ENCODE data around the gene NFIB.

Gene NFIB

DNA sequence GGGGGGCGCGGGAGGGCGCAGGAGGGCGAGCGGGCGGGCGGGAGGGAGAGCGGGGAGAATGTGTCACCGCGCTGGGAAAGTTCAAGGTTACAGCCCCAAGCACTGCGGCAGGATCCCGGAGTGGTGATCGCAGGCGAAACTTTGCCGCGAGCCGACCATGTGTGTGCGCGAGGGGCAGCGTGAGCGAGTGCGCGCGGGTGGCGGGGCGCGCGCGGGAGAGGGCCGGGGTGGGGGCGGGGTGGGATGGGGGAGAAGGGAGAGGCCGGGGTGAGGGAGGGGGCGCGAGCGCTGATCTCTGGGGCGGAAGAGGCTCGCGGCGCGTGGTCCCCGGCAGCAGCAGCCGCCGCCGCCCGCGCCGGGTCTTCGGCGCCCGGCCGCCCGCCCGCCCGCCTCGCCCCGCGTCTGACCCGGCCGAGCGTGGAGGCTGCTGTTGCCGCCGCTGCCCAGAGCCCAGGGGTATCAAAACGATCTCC, at the start of gene NFIB:
Gene NFIB, minus strand, starts transcription at position 191 of the 473 bp plus-strand sequence. CDS start 630 bp downstream, outside the sequence.
- no peak for DNase-seq (ENCODE audit: low read depth)

DNA sequence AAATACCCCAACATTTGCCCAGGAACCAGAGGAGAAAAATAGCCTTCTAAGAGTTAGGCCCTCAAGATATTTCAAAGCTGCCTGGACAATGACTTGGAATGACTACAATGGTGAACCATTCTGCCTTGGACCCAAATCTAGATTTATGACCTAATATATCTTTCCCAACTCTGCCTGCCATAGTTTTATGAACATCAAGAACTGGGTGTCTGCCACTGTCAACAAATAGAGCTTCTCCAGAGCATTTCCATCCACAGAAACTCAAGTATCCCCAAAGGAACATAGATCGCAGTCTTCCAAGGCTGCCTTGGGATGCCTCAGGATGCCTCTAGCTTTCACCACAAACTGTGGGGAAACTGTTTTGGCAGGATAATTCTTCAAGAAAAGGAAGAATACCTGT, 48.2 kb upstream of the NFIB start:
- no peak for DNase-seq (ENCODE audit: low read depth)

DNA sequence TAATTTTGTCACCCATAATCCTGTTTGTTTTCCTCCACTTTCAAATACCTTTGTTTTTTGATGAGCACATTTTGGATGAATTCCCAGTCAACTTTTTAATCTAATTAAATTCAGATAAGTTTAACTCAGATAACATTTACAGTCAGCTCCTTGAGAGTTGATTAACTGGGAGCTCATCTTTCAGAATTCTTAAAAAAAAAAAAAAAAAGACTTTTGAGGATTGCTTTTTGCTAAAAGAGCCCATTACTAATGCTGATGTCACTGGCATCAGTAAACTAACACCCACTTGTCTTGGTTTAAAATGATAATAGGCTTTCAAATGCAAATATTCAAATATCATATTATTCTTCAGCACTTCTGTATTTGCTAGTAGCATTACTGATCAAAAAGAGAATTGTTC, 47.1 kb upstream of the NFIB start:
- no peak for DNase-seq (ENCODE audit: low read depth)

DNA sequence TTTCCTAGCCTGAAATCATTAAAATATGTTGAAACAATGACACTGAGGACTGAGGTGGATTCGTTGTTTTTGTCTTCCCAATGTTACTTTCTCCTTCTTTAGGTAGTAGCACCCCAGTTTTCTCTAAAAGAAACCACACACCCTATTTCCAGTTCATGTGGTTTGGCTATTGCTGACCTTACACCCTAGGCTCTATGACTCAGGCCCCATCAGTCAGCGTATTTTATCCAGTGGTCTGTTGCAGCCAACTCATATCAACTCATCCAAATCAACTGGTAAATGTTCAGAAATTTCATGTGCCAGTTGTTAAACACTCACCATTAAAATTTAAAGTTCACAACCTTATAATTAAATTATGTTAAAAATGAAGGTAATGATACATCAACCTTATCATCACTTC, 44.6 kb upstream of the NFIB start:
- DNase-seq (ENCODE audit: low read depth), result no peak

DNA sequence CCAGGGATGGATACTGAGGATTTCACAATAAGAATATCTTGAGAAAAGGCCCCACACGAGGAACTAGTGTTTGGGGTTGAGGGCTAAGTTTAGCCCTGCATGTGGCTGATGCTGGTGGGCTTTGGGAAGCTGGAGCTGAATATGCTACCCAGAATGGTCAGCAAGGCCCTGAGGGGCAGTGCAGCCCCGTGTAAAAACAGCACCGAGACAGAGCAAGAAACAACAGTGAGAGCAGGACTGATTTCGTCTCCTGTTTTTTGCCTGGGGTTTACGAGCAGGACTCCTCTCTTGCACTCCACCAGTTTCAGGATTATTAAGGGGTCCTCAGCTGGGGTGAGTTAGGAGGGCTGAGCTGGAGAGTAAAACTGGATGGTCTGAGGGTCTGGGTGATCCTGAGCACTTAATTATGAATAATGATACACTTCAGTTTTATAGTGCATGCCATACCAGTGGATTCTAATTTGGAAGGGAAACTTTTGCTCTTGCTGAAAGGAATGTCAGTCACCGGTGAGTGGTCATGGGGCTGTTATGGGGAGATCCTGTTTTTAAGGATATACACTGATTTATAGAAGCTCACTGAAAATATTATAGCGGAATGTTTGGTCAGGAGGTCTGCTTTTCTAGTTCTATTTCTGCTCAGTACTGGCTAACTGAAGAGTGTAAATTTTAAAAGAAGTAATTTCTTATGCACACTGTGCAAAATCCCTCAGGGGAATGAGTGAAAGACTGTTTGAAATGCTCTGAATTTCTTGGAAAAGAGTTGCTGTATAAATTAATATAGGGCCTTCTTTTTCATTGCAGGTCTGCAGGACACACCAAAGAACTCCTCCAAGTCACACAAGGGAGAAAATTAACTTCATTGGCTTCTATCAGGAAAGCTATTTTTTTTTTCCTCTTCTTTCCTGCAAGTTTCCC, 42.7 kb upstream of the NFIB start:
- DNase-seq (ENCODE audit: low read depth), result no peak

DNA sequence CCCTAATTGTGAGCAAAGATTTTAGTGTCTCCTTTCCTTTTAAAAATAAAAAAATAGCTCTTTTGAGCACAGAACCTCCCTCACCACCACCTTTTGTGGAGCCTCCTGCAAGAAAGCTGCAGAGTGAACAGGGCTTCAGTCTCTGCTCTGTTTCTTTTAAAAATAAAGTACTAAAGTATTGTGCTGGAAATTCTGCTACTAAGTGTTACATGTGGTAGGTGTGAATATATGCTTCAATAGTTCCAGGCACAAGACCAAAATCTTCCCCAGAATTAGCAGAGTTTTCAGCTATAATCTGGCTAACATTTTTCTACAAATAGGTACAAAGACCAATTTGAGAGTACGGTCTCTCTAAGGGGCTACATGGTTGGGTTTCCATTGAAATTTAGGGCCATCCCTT, 40.3 kb upstream of the NFIB start:
- DNase-seq (ENCODE audit: low read depth), result no peak

DNA sequence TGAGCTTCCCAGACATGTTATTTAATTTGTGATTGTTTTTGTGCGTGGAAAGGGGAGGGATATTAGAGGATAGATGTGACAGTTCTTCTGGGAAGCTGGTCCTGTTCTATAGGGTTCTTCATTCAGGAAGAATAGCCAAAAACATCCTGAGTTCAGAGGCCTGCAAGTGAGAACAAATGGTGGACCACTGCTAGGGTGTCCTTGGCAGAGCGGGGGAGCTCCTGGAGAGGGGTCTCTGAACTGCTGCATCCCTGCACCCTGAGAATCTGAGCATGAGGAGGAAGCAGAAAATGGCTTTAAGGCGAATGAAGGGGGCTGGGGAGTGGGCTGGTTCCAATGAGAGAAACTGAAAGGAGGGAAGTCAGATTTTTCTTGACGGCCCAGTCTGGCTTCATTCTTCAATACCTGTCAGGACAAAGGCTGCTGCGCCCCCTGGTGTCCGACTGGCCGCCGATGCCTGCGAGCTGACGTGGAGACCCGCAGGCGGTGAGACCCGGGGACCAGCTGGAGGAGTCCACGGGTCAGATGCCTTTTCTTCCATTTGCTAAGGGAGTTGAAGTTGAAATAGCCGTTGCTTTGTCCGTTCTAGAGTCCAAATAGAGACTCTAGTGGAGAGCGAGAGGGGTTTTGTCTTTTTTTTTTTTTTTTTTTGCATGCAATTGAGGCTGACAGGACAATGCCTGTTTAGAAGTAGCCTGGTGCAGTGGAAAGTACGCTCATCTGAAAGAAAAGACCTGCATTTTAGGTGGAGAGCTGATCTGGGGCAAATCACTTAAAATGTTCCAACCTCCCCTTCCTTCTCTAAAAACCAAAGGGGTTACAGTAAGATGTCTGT, 39.5 kb upstream of the NFIB start:
- peak; percentile 36 for DNase-seq (ENCODE audit: low read depth)

DNA sequence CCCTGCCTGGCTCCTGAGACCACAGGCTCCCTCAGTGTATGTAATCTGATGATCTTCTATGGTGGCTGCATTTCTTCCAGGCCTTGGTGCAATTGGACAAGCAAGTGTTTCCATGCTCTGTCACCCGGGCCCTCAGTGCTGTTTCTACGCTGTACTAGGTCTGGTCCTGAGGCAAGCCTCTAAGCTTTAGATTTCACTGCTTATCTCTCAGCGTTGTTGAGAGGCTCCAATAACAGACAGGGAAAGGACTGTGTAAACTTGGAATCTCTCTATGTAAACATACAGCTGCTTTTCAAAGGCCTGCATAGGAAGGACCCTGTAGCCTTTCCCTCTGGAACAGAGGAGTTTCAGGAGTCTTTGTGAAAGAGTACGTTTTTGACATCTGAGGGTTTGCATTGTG, 38.6 kb upstream of the NFIB start:
- no peak for DNase-seq (ENCODE audit: low read depth)

DNA sequence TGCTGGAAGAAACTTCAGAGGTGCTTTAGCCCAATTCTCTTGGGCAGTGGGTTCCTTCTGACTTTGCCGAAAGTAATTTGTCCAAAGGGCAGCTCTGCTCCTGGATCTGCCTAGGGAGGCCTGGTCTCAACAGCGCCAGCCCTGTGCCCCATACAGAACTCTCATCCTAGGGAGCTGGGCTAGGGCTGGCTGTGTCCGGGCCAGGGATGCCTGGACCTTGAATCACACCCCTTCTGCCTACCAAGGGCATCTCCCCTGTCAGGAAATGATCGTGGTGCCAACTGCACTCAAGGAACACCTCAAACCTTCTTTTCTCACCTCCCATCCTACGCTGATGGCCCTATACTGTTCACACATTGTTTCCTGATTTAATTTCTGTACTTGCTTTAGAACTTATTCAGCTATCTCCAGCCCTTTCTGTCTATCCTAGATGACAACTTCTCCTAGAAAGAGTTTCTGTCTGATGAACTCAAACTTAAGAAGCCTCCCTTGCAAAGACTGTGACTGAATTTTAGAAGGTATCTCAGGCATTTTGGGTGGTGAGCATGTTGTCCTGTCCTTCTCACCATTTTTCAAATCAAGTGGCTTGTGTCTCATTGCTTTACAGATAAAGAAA, 37.4 kb upstream of the NFIB start:
- DNase-seq (ENCODE audit: low read depth), result no peak

DNA sequence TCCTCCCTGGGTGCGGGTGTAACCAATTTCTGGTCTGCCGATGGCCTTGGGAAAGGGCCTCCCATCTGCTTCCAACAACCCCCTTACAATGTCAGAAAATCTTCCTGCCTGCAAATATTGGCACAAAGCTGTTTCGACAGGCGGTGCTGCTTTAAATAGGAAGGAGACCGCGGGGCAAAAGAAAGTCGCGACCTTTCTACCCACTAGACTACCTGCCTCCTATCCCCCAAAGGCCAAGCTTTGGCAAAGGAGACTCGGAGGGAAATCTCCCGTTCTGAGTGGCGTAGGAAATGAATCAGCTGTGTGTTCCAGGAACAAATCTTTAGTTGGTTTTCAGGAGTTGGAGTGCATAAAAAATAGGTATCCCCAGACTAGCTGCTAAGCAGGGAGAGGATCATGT, 36.8 kb upstream of the NFIB start:
- no peak for DNase-seq (ENCODE audit: low read depth)

DNA sequence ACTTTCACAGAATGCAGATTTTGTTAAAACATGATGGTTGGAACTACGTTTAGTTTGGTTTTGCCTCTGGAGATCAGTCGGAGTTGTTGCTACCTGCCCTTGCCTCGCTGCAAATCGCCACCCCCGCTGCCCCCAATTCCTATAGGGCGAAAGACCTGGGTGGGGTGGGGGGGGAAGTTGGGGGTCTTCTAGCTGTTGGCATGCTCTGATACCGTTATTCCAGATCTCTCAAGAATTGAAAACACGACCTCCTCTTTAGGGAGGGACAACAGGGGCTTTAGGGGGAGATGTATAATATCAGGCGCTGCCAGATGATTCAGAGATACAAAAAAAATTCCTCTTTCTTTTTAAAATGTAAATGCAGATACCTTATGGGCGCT, 36.4 kb upstream of the NFIB start:
- DNase-seq (ENCODE audit: low read depth), result no peak

DNA sequence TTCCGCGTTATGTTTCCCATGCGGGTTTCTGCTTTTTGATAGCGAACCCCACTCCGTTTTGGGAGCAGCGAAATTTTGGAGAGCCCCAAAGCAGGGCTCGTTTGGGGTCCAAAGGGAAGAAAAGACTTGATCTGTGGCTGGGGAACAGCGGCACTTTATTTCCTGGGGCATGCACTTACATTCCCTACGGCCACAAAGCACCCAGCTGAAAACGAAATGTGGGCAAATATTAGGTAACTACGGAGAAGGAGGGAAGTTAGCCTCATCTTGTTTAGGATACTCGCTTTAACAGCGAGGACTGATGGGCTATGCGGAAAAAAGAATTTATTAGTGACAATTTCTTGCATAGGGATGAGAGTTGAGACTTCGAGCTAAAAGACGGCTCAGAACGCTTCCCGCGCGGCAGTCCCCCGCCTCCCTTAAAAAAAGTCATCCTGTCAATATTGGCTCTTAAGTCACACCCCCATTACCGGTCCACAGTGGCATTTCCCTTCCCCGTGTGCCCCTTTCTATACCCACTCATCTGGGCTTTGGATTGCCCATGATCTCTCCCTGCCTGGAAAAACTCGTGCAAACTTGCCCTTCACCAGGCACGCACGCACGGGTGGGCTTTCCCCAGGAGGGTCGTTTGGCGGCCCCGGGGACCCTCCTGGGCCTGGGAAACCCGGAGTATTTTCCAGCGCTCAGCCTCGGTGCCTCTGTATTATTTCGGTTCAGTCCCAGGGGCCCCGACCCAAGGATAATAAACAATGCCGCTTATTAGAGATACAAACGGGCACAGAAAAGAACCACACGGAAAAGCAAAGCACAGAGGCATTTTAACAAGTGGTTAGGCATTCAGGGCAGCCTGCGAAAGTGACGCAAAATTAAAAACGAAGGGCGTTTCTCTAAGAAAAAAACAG, 35.8 kb upstream of the NFIB start:
- DNase-seq (ENCODE audit: low read depth), result no peak

DNA sequence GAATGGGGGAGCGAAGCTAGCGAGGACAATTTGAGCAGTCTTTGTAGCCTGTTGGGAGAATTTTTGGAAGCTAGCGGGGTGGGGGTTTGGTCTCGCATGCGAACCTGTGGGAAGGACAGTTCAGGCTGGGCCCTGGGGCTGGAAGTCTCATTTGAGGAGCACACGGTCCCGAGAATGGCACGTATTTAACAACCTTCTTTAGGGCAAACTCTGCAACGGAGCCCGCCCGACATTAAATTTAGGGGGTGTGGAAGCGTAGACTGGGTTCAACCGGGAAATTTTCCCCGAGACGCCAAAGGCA, 35.2 kb upstream of the NFIB start:
- no peak for DNase-seq (ENCODE audit: low read depth)

DNA sequence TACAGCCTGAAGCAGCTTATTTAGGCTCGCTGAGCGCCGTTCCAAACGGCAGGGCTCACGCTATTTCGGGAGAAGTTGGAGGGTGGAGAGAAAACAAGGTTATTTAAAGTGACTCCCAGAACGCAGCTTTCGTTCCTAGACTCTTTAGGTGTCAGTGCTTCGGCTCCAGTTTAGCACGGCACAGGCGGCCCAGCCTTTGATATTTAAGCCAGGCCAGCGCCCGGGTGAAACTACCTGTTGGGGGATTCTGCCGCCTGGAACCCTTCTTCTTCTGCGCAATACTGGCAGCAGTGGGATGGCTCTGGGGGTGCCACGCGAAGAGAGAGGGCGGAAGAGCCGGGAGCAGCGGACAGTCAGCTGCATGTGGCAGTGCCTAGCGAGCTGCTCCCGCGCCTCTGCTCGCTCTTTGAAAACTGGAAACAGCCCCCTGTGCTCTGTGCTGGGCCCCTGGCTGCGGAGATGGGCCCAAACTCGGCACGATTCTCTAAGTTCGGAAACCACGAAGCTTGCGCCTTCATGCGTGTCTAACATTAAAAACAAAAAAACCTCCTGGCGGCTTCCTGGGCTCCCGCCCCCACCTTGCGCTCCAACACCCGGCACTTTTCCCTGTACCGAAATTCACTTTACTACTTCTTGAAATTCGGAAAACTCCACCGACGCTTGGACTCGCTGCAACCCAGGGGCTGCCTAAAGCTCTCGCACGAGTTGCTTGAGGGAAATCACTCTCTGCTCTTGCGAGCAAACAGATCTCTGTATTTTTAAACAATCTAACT, 34.6 kb upstream of the NFIB start:
- DNase-seq (ENCODE audit: low read depth), result no peak

DNA sequence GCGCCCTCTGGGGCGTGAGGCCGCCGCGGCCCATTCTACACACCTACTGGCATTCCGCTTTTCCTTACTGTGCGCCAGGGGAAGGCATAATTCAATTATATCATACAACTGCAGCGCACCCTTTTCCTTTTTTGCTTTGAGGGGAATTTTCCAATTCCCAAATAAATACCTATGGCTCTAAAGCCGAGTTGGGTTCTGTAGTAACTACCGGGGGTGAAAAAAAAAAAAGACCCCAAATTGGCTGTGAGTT, 34.1 kb upstream of the NFIB start:
- DNase-seq (ENCODE audit: low read depth), result no peak

DNA sequence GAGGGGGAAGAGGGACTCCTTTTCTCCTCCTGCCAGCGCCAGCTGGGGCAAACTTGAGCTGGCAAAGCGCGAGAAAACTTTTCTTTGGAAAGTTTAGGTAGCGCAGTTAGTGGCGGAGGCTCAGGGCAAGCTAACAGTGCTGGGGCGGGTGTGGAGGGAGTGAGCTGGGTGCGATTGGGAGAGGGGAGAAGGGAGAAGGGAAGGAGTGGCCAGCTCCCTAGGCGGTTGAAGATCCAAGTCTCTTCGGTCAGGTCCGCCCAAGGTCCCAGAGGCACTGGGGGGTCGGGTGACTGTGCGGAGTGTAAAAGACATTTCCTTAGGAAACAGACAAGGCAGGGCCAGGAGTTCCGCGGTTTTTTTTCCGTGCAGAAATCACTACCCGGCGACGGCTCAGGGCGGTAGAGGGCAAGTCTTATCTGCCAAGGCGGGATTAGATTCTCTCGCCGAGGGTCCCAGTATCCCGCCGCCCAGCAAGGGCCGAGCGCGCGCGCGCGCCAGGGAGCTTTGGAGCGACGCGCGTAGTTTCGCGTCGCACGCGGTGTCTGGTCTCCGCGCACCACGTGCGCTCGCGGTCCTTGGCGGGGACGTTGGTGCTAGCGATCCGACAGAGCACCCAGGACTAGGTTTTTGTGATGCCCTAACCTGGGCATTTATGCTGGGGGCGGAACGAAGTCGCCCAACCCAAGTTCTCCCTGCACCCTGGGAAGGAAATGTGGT, 33.6 kb upstream of the NFIB start:
- no peak for DNase-seq (ENCODE audit: low read depth)

DNA sequence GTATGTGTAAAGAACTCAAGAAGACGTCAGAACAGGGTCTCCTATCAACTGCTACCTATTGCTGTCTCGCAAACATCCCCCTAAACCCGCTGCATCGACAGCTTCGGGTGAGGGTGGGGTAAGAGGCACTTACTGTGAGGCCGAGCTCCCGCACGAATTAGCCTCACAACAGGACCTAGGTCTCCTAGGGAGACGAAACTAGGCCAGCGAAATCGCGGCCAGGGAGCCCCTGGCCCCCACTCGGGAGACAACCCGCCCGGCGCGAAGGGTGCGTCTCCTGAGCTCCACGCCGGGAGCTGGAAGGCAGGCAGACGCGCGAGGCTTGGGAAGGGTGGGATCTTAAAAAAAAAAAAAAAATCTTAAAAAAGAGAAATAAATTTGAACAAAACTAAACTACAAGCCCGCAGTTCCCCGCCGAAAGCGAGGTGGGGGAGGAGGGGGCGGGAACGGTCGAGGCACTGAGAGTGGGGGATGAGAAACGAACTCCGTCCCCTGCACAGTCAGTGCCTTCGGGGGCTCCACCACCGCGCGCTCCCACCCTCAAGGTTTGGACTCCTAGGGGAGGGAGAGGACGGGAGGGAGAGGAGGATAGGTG, 33.0 kb upstream of the NFIB start:
- no peak for DNase-seq (ENCODE audit: low read depth)

DNA sequence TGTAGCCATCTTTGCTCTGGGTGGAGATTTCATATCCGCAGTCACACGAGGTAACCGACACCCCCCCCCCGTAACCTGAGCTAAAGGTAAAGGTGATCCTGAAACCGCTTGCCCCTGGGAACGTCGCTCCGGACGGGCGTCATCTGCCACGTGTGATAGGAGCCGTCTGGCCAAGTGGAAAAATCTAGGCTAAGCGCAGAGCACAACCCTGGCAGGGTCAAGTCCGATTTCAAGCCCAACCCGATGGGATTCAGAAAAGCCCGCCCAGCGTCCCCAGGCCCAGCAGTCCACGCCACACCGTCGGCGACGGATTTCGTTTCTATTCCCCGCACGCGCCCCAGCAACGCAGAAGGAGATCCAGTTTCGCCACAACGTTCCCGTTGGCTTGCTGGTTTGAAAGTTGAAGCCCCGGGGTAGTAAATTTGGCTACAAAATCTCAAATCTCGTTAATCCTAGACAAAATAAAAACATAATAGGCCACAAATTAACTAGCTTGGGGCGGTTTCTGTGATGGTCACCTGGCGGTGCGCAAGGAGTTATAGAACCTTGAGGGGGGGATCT, 32.4 kb upstream of the NFIB start:
- no peak for DNase-seq (ENCODE audit: low read depth)

DNA sequence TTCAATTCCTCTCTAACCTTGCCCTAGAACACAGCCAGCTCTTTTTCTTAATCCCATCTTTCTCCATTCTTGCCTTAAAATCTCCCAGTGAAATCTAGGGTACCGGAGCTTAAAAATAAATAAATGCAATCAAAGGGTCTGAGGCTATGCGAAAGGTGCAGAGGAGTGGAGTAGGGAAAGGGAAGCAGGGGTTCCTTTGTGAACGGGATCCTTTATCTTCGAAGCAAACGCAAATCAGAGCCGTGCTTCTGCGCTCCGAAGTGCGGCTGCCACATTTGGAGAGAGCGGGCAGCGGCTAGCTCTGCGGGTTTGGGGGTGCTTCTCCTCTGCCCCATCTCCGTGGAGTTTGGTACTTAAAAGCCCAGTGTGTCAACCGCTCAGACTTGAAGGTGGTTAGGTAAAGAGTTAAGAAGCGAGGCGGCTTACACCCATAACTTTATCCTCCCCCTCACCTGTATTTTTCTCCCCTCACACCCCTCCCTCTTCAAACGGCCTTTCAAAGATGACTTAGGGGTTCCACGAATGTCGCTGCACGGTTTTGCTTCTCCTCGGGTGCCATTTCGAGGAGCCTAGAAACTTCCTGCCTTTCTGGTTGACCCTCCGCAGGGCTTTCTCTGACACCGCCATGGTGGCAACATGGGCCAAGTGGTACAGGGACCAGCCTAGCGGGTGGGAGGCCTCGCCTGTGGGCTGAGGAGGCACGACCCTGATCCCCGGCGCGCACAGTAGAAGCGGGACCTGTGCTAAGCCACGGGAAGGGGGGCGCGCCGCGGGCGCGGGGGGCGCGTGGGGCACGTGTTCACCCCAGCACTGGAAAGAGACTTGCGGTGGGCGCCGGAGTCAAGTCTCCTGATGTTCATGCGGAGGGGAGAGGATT, 31.7 kb upstream of the NFIB start:
- DNase-seq (ENCODE audit: low read depth), result no peak
